Left ventricle myocardium inferior (tissue), 1 donor: ENCODE results near the gene MEGF8. TPM values are rescaled to one million over a fixed set of nuclear protein-coding genes. Genes with fewer than 3 reads are reported as not detected.

ENCODE experiments used
- DNase-seq: peaks from one replicate; pipeline ENCODE4 v3.0.0-alpha.2; 2020
- H3K27ac ChIP-seq: fragments of 200-600 bp; replicated peaks from 2 replicates; pipeline ENCODE4 v1.8.0; 2021
- H3K27me3 ChIP-seq: fragments of 200-600 bp; 2 replicates; pipeline ENCODE4 v1.8.0; 2021; ENCODE audit warnings: low read depth
- H3K36me3 ChIP-seq: fragments of 200-600 bp; 2 replicates; pipeline ENCODE4 v1.8.0; 2021
- H3K4me1 ChIP-seq: fragments of 200-600 bp; 2 replicates; pipeline ENCODE4 v1.8.0; 2021
- H3K4me3 ChIP-seq: fragments of 200-600 bp; 2 replicates; pipeline ENCODE4 v1.8.0; 2021; ENCODE audit warnings: mild to moderate bottlenecking, moderate library complexity
- H3K9me3 ChIP-seq: fragments of 200-600 bp; replicated peaks from 2 replicates; pipeline ENCODE4 v1.8.0; 2021
- CTCF ChIP-seq: fragments of 200-600 bp; IDR thresholded peaks from 2 replicates; pipeline ENCODE4 v1.8.0; 2021; ENCODE audit warnings: antibody characterized with exemption, mild to moderate bottlenecking, borderline replicate concordance
- intact Hi-C: fragments of 100-400 bp; cut with micrococcal nuclease; formaldehyde crosslinking; loops from one replicate; pipeline ENCODE4 v1.11.0; 2022
- microRNA-seq: library from miRNA; unstranded; fragments of <30 nt; microRNA quantifications from one replicate; pipeline ENCODE4 v1.2.0, GENCODE V29; 2020
- total RNA-seq: library from RNA; stranded (reverse); fragmentation: NEBNext Ultra II Directional; extraction: Animal tissue kit (Norgen Biotek cat#: 25700); gene quantifications from one replicate; pipeline ENCODE4 v1.2.1, GENCODE V29; 2021
- donor health status: DM: no; HTN: yes; CAD: no; lungs with severe emphysema.

MEGF8 gene
- total RNA-seq, 1 donor from 2014 or later: 34.3 TPM

GRCh38 chr19:42424345-42424707, 98.9 kb downstream of the MEGF8 start:
- TF ChIP-seq CTCF: no peak
- intact Hi-C loops: no loop called here
- Histone ChIP-seq H3K9me3 (no peaks in the 10 kb centered on the region), H3K4me1 (peaks cover 71% of the 10 kb centered on the region), H3K36me3 (no peaks in the 10 kb centered on the region), H3K27ac (peak overlapping the region; percentile 90), H3K27me3 (no peaks in the 10 kb centered on the region), H3K4me3 (peak overlapping the region; percentile 93)
- no peak for DNase-seq

GRCh38 chr19:42424712-42425131, 99.3 kb downstream of the MEGF8 start:
- H3K9me3 ChIP-seq: no peaks in the 10 kb centered on the region
- no peaks in the 10 kb centered on the region for H3K36me3 ChIP-seq
- H3K4me1 ChIP-seq: peaks cover 67% of the 10 kb centered on the region
- TF ChIP-seq CTCF: peak; percentile 45
- no peaks in the 10 kb centered on the region for H3K27me3 ChIP-seq
- peak overlapping the region; percentile 93 for H3K4me3 ChIP-seq
- intact Hi-C loops: no loop called here
- peak overlapping the region; percentile 90 for H3K27ac ChIP-seq
- DNase-seq: no peak

GRCh38 chr19:42426643-42427042, 101.2 kb downstream of the MEGF8 start:
- Histone ChIP-seq H3K27ac (peak overlapping the region; percentile 34), H3K9me3 (no peaks in the 10 kb centered on the region), H3K4me3 (no peak overlapping the region), H3K36me3 (no peaks in the 10 kb centered on the region), H3K4me1 (peaks cover 49% of the 10 kb centered on the region), H3K27me3 (no peaks in the 10 kb centered on the region)
- no peak for TF ChIP-seq CTCF
- intact Hi-C loops: no loop called here
- DNase-seq: no peak

- intact Hi-C loops: no loop called here
- H3K36me3 ChIP-seq: no peaks in the 10 kb centered on the region
- no peaks in the 10 kb centered on the region for H3K9me3 ChIP-seq
- DNase-seq: no peak
- TF ChIP-seq CTCF: no peak
- H3K27ac ChIP-seq: peak within 1 kb of the TSS; percentile 34
- H3K27me3 ChIP-seq: no peaks in the 10 kb centered on the region
- no peak within 1 kb of the TSS for H3K4me3 ChIP-seq
- peaks cover 49% of the 10 kb centered on the region for H3K4me1 ChIP-seq
Measured at GRCh38 chr19:42427313-42427712, 101.9 kb downstream of the MEGF8 start, which contains the start of gene LIPE. Gene LIPE, minus strand, starts transcription at chr19:42427388. Its CDS starts 239 bp downstream, at chr19:42427149.

Small RNAs within 50 kb of the gene (microRNA-seq; reads per million reads assigned to microRNA genes)
- gene MIR8077: not detected

Other genes starting within 250 kb of the MEGF8 start
- gene ZNF574, start 249.5 kb upstream of the MEGF8 start, total RNA-seq: 7.1 TPM
- 1.2 TPM for gene POU2F2, start 193.2 kb upstream of the MEGF8 start, total RNA-seq
- gene DEDD2, start 108.0 kb upstream of the MEGF8 start, total RNA-seq: 15.8 TPM
- 5.9 TPM for gene ZNF526, start 105.3 kb upstream of the MEGF8 start, total RNA-seq
- 37.6 TPM for gene GSK3A, start 83.0 kb upstream of the MEGF8 start, total RNA-seq
- gene ERF, start 70.5 kb upstream of the MEGF8 start, total RNA-seq: 33.5 TPM
- gene CIC, start 56.4 kb upstream of the MEGF8 start, total RNA-seq: 33.3 TPM
- not detected for gene PRR19, start 23.5 kb upstream of the MEGF8 start, total RNA-seq
- gene PAFAH1B3, start 23.0 kb upstream of the MEGF8 start, total RNA-seq: 2.1 TPM
- 0.36 TPM for gene TMEM145, start 12.3 kb upstream of the MEGF8 start, total RNA-seq
- gene CNFN, start 64.7 kb downstream of the MEGF8 start, total RNA-seq: 0.49 TPM
- gene LIPE, start 101.8 kb downstream of the MEGF8 start, total RNA-seq: 55.8 TPM
- gene CXCL17, start 117.3 kb downstream of the MEGF8 start, total RNA-seq: not detected
- gene CEACAM1, start 202.8 kb downstream of the MEGF8 start, total RNA-seq: 3.4 TPM